MCF 10A (cell line): ENCODE data around the gene TBC1D3B. TPM values are rescaled to one million over a fixed set of nuclear protein-coding genes. Genes with fewer than 3 reads are reported as not detected.
"Not testable (repeated sequence)": the region's sequence is repeated elsewhere in the genome, so short reads cannot be mapped to it uniquely, and the experiment has no call there.

ENCODE experiments used
- BruUV-seq: library from RNA; stranded (reverse); fragments of 400-500 nt; replicated peaks from 2 replicates; lab custom pipeline; 2021; lab: Mats Ljungman, UMichigan
- CTCF ChIA-PET: fragments of 300-600 bp; sonication (Branson Sonifier 250); formaldehyde crosslinking; extraction: SDS; loops from one replicate; lab custom pipeline; 2021; ENCODE audit warnings: antibody characterized with exemption, inconsistent platforms; lab: Yijun Ruan, JAX
- POLR2A ChIA-PET: fragments of 300-600, 350-650 bp; sonication (Branson Sonifier 250); formaldehyde crosslinking; extraction: SDS; loops from one replicate; lab custom pipeline; 2020; ENCODE audit warnings: antibody characterized with exemption, inconsistent platforms; lab: Yijun Ruan, JAX
- DNase-seq: peaks from one replicate; pipeline ENCODE4 v3.0.0-alpha.2; 2018; ENCODE audit not compliant: unreplicated experiment
- H3K27ac Mint-ChIP-seq: one replicate; pipeline ENCODE4 v1.8.0; 2022; ENCODE audit warnings: mild to moderate bottlenecking, low read depth, mixed read lengths; ENCODE audit not compliant: unreplicated experiment
- H3K27me3 Mint-ChIP-seq: one replicate; pipeline ENCODE4 v1.8.0; 2022; ENCODE audit warnings: mixed read lengths; ENCODE audit not compliant: insufficient read depth, unreplicated experiment
- H3K36me3 Mint-ChIP-seq: one replicate; pipeline ENCODE4 v1.8.0; 2022; ENCODE audit warnings: mild to moderate bottlenecking, moderate library complexity, mixed read lengths; ENCODE audit not compliant: insufficient read depth, unreplicated experiment
- H3K4me1 Mint-ChIP-seq: one replicate; pipeline ENCODE4 v1.8.0; 2022; ENCODE audit warnings: mixed read lengths; ENCODE audit not compliant: insufficient read depth, unreplicated experiment
- H3K4me3 Mint-ChIP-seq: one replicate; pipeline ENCODE4 v1.8.0; 2022; ENCODE audit warnings: mild to moderate bottlenecking, moderate library complexity, mixed read lengths; ENCODE audit not compliant: unreplicated experiment
- H3K9me3 Mint-ChIP-seq: one replicate; pipeline ENCODE4 v1.8.0; 2022; ENCODE audit warnings: mixed read lengths; ENCODE audit not compliant: unreplicated experiment
- CTCF ChIP-seq: fragments of 200-600 bp; IDR thresholded peaks from one replicate; pipeline ENCODE4 v1.8.0; 2022; ENCODE audit warnings: antibody characterized with exemption, mild to moderate bottlenecking; ENCODE audit not compliant: unreplicated experiment
- intact Hi-C: fragments of 100-400 bp; cut with micrococcal nuclease; formaldehyde crosslinking; loops from 2 replicates; pipeline ENCODE4 v1.14.1; 2022
- total RNA-seq: library from RNA; stranded (reverse); gene quantifications from 2 replicates; pipeline ENCODE4 v1.2.3, GENCODE V29; 2022

Gene TBC1D3B
- total RNA-seq, 1 experiment from 2014 or later, result 12.5 TPM

GRCh38 chr17:36214918-36215317 is 38.5 kb upstream of the TBC1D3B start:
- H3K27me3 Mint-ChIP-seq, result peaks cover 50% of the 10 kb centered on the region

GRCh38 chr17:36213695-36214094 is 37.3 kb upstream of the TBC1D3B start:
- Mint-ChIP-seq H3K27me3 (peaks cover 49% of the 10 kb centered on the region), H3K36me3 (no peaks in the 10 kb centered on the region), H3K4me3 (no peak overlapping the region), H3K27ac (no peak overlapping the region), H3K9me3 (no peaks in the 10 kb centered on the region), H3K4me1 (no peaks in the 10 kb centered on the region)
- CTCF ChIA-PET, result no interaction called here
- TF ChIP-seq CTCF, result no peak
- DNase-seq, result no peak
- POLR2A ChIA-PET, result no interaction called here
- no TSS peak for BruUV-seq
- intact Hi-C loops, result no loop called here

More at GRCh38 chr17:36214918-36215317, 38.5 kb upstream of the TBC1D3B start:
- Mint-ChIP-seq H3K4me1 (no peaks in the 10 kb centered on the region), H3K9me3 (no peaks in the 10 kb centered on the region), H3K27ac (no peak overlapping the region), H3K36me3 (no peaks in the 10 kb centered on the region), H3K4me3 (no peak overlapping the region)
- ChIA-PET CTCF (no interaction called here), POLR2A (no interaction called here)
- DNase-seq, result no peak
- no peak for TF ChIP-seq CTCF
- BruUV-seq, result no TSS peak
- intact Hi-C loops, result no loop called here

DNA sequence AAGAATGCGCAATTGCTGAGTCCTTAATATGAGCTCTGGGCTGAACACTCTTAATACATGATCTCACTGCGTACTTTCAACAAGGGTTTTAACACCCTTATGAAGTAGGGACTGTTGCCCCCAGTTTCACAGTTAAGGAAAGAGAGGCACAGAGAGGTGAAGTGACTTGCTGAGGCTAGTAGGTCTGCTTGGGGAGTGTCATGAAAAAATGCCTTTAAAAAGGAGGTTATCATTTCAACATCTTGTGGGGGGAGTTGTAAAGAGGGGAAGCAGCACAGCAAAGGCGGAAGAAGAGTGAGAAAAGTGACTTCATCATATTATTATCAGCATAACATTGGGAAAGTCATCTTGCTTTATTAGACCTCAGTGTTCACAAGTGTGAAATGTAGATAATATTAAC is 36.5 kb upstream of the TBC1D3B start:
- no TSS peak for BruUV-seq
- H3K27me3 Mint-ChIP-seq, result peaks cover 42% of the 10 kb centered on the region
- no peaks in the 10 kb centered on the region for H3K9me3 Mint-ChIP-seq
- ChIA-PET CTCF (no interaction called here), POLR2A (no interaction called here)
- TF ChIP-seq CTCF, result no peak
- DNase-seq, result no peak
- no peaks in the 10 kb centered on the region for H3K4me1 Mint-ChIP-seq
- no peak overlapping the region for H3K27ac Mint-ChIP-seq
- intact Hi-C loops, result no loop called here
- H3K4me3 Mint-ChIP-seq, result no peak overlapping the region
- H3K36me3 Mint-ChIP-seq, result no peaks in the 10 kb centered on the region

DNA sequence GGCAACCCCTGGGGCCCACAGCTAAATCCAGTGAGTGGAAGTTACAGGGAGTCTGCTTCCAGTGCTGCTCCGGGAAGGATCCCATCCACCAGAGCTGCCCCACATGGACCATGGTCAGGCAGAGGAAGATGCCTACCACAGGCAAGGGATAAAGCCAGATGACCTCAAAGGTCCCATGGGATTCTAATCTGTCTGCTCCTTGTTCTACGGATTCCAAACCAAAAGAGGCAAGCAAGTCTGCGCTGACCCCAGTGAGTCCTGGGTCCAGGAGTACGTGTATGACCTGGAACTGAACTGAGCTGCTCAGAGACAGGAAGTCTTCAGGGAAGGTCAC is 35.8 kb upstream of the TBC1D3B start:
- H3K9me3 Mint-ChIP-seq, result no peaks in the 10 kb centered on the region
- no peaks in the 10 kb centered on the region for H3K36me3 Mint-ChIP-seq
- peaks cover 47% of the 10 kb centered on the region for H3K27me3 Mint-ChIP-seq
- POLR2A ChIA-PET, result no interaction called here
- intact Hi-C loops, result no loop called here
- no TSS peak for BruUV-seq
- H3K4me3 Mint-ChIP-seq, result no peak overlapping the region
- no peak for DNase-seq
- CTCF ChIA-PET, result no interaction called here
- no peak for TF ChIP-seq CTCF
- no peaks in the 10 kb centered on the region for H3K4me1 Mint-ChIP-seq
- H3K27ac Mint-ChIP-seq, result no peak overlapping the region

DNA sequence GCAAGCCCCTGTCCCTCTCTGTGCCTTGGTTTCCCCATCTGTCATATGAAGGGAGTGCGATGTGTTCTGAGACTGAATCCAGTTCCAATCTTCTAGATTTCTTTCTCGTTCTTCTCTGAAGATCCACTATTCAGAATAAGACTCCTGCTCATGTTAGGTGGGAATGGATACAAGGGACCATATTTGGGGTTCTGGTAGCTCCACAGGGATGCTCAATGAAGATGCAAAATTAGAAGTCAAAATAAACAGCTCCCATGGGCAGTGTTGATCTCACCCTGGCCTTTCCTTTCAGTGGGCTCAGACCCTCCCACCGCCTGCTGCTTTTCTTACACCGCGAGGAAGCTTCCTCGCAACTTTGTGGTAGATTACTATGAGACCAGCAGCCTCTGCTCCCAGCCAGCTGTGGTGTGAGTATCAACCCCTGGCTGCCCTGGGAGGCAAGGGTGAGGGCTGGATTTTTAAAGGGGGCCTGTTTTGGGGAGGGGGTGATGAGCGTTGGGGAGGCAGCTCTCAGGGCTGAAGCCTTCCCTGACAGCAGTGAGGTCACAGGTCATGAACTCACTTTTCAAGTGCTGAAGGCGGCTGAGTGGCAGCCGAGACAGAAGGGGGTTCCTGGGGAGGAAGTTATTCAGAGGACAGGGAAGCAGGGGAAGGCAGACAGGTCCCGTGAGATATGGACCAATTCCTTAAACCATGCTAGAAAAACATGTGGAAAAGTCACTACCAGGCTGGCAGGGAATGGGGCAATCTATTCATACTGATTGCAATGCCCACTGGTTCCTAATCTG is 35.2 kb upstream of the TBC1D3B start:
- peaks cover 53% of the 10 kb centered on the region for H3K27me3 Mint-ChIP-seq
- H3K9me3 Mint-ChIP-seq, H3K4me1 Mint-ChIP-seq, H3K36me3 Mint-ChIP-seq, BruUV-seq, CTCF ChIA-PET, H3K4me3 Mint-ChIP-seq, H3K27ac Mint-ChIP-seq, DNase-seq, intact Hi-C loops: not testable (repeated sequence)
- POLR2A ChIA-PET, result interaction anchor here (1.1 to 2.0 kb wide), 2 partner anchors 8 to 19 kb away, joined by 3 to 4 read pairs; no protein-coding TSS in a partner anchor

- H3K4me1 Mint-ChIP-seq, intact Hi-C loops, BruUV-seq, H3K36me3 Mint-ChIP-seq, DNase-seq, H3K4me3 Mint-ChIP-seq, H3K27ac Mint-ChIP-seq, H3K9me3 Mint-ChIP-seq: not testable (repeated sequence)
- CTCF ChIA-PET, result interaction anchor here (0.8 kb wide), 1 partner anchor 62 kb away, joined by 5 read pairs; no protein-coding TSS in a partner anchor
- H3K27me3 Mint-ChIP-seq, result peaks cover 63% of the 10 kb centered on the region
- POLR2A ChIA-PET, result interaction anchor here (1.1 to 2.0 kb wide), 2 partner anchors 9 to 18 kb away, joined by 3 to 4 read pairs; no protein-coding TSS in a partner anchor
Measured at GRCh38 chr17:36210439-36211211, 34.2 kb upstream of the TBC1D3B start, which contains the start of gene CCL4L2. Gene CCL4L2 (plus strand): TSS chr17:36211063.
